ENCODE measurements around the gene TAL1. TPM values are rescaled to one million over a fixed set of nuclear protein-coding genes. Genes with fewer than 3 reads are reported as not detected.
A peak's percentile ranks its signal among the peaks of the same experiment; 100 is the strongest.
"Not testable (repeated sequence)": the region's sequence is repeated elsewhere in the genome, so short reads cannot be mapped to it uniquely, and the experiment has no call there.

Gene TAL1
- total RNA-seq, 2 donors from 2014 or later = not detected

DNA sequence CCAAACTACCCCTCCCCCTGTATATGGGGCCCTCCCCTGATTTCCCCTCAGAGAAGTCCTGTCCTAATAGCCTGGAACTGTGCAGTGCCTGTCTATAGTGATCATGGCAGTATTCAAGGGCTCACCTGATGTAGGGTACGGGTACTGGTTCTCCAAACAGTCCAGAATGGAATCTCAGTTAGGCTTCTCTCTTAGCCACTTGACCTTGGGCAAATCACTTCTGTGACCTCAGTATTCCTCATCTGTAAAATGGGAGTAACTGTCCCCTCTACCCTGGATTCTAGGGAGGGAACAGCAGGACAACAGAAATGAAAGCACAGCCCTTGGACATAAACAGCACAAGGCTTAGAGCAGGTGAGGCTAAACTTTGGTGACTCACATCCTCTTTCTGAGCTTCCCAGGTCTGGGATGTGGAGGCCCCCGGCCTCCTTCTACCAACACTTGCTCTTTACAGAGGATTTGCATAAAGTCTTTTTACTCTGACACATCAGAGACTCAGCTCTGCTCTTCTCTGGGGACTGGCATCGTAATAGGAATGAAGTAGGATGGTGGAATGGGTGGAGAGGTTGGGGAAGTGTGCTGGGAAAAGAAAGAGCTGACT lies 22.2 kb downstream of the TAL1 start:
- no peaks in the 10 kb centered on the region for H3K9me3 Mint-ChIP-seq
- H3K27me3 Mint-ChIP-seq = peaks cover 22% of the 10 kb centered on the region
- H3K27ac Mint-ChIP-seq = no peak overlapping the region
- H3K4me1 Mint-ChIP-seq = no peaks in the 10 kb centered on the region
- H3K36me3 Mint-ChIP-seq (ENCODE audit: low read depth) = no peaks in the 10 kb centered on the region
- ATAC-seq (replicated peaks) = peak; percentile 49
- no peak overlapping the region for H3K4me3 Mint-ChIP-seq

DNA sequence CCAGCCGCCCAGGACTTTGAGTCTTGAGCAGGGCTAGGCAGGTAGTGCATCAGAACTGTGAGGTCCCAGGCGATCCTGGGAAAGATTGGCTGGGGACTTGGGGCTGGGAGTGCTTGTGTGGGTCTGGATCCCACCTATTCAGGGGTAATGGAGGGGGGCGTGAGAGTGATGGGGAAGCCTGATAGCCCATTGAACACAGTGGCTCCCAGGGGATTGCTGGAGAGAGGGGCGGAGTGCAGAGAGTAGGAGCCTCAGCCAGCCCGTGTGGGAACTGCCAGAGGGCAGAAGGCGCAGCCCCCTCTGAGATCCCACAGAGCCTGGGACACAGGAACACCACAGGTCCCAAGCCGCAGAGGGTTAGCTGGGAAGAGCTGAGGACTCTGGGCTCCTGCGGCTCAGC lies 22.9 kb downstream of the TAL1 start:
- H3K27me3 Mint-ChIP-seq = peaks cover 29% of the 10 kb centered on the region
- H3K4me1 Mint-ChIP-seq = no peaks in the 10 kb centered on the region
- H3K27ac Mint-ChIP-seq = no peak overlapping the region
- ATAC-seq (replicated peaks) = no peak
- H3K4me3 Mint-ChIP-seq = no peak overlapping the region
- H3K36me3 Mint-ChIP-seq (ENCODE audit: low read depth) = no peaks in the 10 kb centered on the region
- H3K9me3 Mint-ChIP-seq = no peaks in the 10 kb centered on the region

DNA sequence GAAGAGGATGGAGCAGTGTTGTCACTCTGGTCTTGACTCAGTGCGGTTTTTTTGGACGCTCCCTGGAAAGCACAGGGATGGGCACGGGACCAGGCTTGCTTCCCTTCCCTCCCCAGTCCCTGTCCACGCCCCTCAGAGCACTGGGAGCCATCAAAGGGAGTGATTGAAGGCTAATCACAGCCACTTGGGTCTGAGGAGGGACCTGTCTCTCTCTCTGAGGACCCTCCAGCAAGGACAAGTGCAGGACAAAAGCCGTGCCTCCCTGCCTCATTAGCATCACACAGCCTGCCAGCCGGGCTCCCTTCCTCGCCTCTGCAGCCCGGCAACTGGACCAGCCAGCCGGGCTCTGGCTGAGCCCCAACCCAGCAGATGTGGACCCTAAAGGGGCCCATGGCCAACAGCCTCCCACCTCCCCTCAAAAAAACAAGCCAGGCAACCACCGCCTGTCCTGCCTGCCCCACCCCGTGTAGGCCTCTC lies 23.6 kb downstream of the TAL1 start:
- Mint-ChIP-seq H3K36me3 (ENCODE audit: low read depth) (no peaks in the 10 kb centered on the region), H3K4me3 (no peak overlapping the region), H3K9me3 (no peaks in the 10 kb centered on the region), H3K27ac (no peak overlapping the region), H3K27me3 (peaks cover 35% of the 10 kb centered on the region), H3K4me1 (no peaks in the 10 kb centered on the region)
- no peak for ATAC-seq (replicated peaks)

DNA sequence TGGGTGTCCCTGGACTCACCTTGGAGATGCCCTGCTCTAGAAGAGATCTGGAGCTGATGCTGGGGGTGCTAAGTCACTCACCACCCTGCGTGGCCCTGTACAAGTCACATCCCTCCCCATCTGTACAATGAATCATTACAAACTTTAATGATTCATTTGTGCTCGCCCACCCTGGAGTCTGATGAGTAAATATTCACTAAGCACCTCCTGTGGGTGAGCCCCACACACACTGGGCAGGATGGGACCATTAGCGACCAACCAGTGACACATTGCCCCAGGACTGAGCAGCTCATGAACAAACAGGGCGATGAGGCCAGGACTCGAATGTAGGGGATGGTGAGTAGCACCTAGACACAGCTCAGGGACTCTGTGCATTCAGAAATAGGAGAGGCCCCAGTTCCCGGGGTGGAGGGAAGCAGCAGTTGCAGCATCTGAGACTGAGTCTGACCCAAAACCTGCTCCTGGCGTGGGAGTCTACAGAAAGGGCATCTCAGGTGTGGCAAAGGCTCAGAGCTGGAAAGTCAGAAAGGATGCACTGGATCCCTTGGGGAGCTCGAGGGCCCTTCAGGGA lies 24.1 kb downstream of the TAL1 start:
- Mint-ChIP-seq H3K27ac (no peak overlapping the region), H3K36me3 (ENCODE audit: low read depth) (no peaks in the 10 kb centered on the region), H3K27me3 (peaks cover 35% of the 10 kb centered on the region), H3K4me3 (no peak overlapping the region), H3K4me1 (no peaks in the 10 kb centered on the region), H3K9me3 (no peaks in the 10 kb centered on the region)
- peak; percentile 85 for ATAC-seq (replicated peaks)

- no peaks in the 10 kb centered on the region for H3K4me1 Mint-ChIP-seq
Measured at GRCh38 chr1:47205918-47206317, 26.1 kb downstream of the TAL1 start.

GRCh38 chr1:47203504-47203903 lies 28.5 kb downstream of the TAL1 start:
- H3K4me3 Mint-ChIP-seq; H3K9me3 Mint-ChIP-seq; H3K36me3 Mint-ChIP-seq (ENCODE audit: low read depth); H3K4me1 Mint-ChIP-seq; ATAC-seq (replicated peaks); H3K27ac Mint-ChIP-seq: not testable (repeated sequence)
- peaks cover 33% of the 10 kb centered on the region for H3K27me3 Mint-ChIP-seq

More at GRCh38 chr1:47205918-47206317, 26.1 kb downstream of the TAL1 start:
- Mint-ChIP-seq H3K27ac (no peak overlapping the region), H3K4me3 (no peak overlapping the region), H3K27me3 (peaks cover 35% of the 10 kb centered on the region), H3K36me3 (ENCODE audit: low read depth) (no peaks in the 10 kb centered on the region), H3K9me3 (no peaks in the 10 kb centered on the region)
- ATAC-seq (replicated peaks) = no peak

DNA sequence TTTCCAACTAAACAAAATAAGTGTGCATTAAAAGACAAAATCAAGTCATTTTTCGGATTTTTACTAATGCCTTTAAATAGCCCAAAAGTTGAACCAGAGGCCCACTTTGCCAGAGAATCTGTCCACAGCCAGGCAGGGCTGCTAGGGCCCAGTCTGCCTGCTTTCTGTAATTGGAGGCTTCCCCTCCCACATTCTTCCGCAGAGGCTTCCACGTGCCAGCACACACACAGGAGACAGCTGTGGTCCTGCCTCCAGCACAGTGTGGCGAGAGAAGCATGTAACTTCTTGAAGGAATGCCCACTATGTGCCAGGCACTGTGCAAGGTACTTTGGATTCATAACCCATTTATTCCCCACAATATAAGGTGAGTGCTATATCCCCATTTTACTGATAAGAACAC lies 30.8 kb downstream of the TAL1 start:
- ATAC-seq (replicated peaks) = no peak
- Mint-ChIP-seq H3K27ac (no peak overlapping the region), H3K27me3 (peaks cover 38% of the 10 kb centered on the region), H3K9me3 (no peaks in the 10 kb centered on the region), H3K4me1 (no peaks in the 10 kb centered on the region), H3K36me3 (ENCODE audit: low read depth) (no peaks in the 10 kb centered on the region), H3K4me3 (no peak overlapping the region)

DNA sequence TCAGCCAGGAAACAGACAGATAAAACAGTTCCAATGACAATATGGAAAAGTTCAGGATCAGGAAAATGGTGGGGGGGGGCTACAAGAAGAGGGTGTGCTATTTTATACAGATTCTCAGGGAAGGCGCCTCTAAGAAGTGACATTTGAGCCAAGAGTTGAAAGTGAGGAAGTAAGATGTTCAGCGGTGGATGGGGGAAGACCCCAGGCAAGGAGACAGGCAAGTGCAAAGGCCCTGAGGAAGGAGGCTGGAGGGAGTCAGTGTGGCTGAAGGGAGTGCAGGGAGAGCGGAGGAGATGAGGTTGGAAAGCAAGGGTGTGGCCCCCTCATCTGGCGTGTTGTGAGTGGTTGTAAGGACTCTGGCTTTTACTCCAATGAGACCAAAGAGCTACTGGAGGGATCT lies 33.8 kb downstream of the TAL1 start:
- Mint-ChIP-seq H3K36me3 (ENCODE audit: low read depth) (no peaks in the 10 kb centered on the region), H3K27ac (no peak overlapping the region), H3K27me3 (peaks cover 21% of the 10 kb centered on the region), H3K4me3 (no peak overlapping the region), H3K4me1 (no peaks in the 10 kb centered on the region), H3K9me3 (no peaks in the 10 kb centered on the region)
- no peak for ATAC-seq (replicated peaks)

DNA sequence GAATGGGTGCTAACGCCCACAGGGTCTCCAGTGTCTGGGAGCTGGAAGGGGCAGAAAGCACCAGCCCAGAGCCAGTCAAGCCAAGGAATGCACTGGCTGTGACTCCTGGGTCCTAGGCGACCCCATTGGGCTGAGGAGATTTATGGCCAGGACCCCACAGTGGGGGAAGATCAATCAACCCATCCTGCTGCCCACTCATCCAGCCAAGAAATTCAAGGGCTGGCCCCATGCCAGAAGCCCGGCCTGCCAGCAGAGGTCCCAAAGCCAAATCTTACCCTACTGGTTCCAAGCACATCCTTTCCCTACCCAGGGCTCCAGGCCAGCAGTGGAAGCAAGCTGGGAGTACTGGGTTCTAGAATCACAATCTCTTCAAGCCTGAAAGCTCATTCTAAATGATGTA lies 35.4 kb downstream of the TAL1 start:
- no peak overlapping the region for H3K27ac Mint-ChIP-seq

DNA sequence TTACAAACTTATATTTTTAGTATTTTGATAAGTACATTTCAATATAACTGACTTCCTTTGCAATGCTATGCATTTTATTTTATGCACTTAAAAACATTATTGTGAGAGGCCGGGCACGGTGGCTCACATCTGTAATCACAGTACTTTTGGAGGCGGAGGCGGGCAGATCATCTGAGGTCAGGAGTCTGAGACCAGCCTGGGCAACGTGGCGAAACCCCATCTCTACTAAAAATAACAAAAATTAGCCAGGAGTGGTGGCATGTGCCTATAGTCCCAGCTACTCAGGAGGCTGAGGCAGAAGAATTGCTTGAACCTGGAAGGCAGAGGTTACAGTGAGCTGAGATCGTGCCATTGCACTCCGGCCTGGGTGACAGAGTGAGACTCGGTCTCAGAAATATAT lies 36.0 kb downstream of the TAL1 start:
- ATAC-seq (replicated peaks); H3K27ac Mint-ChIP-seq; H3K4me3 Mint-ChIP-seq; H3K4me1 Mint-ChIP-seq; H3K36me3 Mint-ChIP-seq (ENCODE audit: low read depth); H3K9me3 Mint-ChIP-seq: not testable (repeated sequence)
- H3K27me3 Mint-ChIP-seq = peaks cover 25% of the 10 kb centered on the region

More for the DNA sequence above, 35.4 kb downstream of the TAL1 start:
- Mint-ChIP-seq H3K4me3 (no peak overlapping the region), H3K36me3 (ENCODE audit: low read depth) (no peaks in the 10 kb centered on the region), H3K4me1 (no peaks in the 10 kb centered on the region), H3K27me3 (peaks cover 25% of the 10 kb centered on the region), H3K9me3 (no peaks in the 10 kb centered on the region)
- ATAC-seq (replicated peaks) = no peak

DNA sequence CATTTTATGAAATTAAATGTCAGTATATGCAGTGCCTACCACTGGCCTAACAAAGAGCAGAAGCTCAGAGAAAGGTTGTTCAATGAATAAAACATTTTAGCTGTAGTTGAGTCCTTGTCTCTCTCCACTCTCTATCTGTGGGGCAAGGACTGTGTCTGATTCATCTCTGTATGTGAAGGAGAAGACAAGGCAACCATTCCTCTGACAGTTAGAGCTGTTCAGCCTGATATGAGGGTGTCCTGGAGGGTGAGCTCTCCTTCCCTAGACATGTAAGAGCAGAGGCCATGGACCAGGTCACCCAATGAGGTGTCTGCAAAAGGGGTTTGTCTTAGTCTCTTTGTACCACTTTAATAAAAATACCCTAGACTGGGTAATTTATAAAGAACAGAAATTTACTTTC lies 37.7 kb downstream of the TAL1 start:
- ATAC-seq (replicated peaks) = no peak
- no peaks in the 10 kb centered on the region for H3K9me3 Mint-ChIP-seq
- peaks cover 24% of the 10 kb centered on the region for H3K27me3 Mint-ChIP-seq
- no peaks in the 10 kb centered on the region for H3K36me3 Mint-ChIP-seq (ENCODE audit: low read depth)
- H3K4me3 Mint-ChIP-seq = no peak overlapping the region
- H3K4me1 Mint-ChIP-seq = no peaks in the 10 kb centered on the region
- H3K27ac Mint-ChIP-seq = no peak overlapping the region

- H3K4me1 Mint-ChIP-seq; H3K27ac Mint-ChIP-seq; ATAC-seq (replicated peaks); H3K9me3 Mint-ChIP-seq; H3K36me3 Mint-ChIP-seq (ENCODE audit: low read depth); H3K4me3 Mint-ChIP-seq: not testable (repeated sequence)
- H3K27me3 Mint-ChIP-seq = peaks cover 16% of the 10 kb centered on the region
Measured at GRCh38 chr1:47193496-47193895, 38.5 kb downstream of the TAL1 start.

- H3K4me3 Mint-ChIP-seq = no peak overlapping the region
- H3K4me1 Mint-ChIP-seq = no peaks in the 10 kb centered on the region
- no peaks in the 10 kb centered on the region for H3K9me3 Mint-ChIP-seq
- ATAC-seq (replicated peaks) = peak; percentile 63
- H3K27ac Mint-ChIP-seq = no peak overlapping the region
- no peaks in the 10 kb centered on the region for H3K36me3 Mint-ChIP-seq (ENCODE audit: low read depth)
- H3K27me3 Mint-ChIP-seq = peaks cover 9% of the 10 kb centered on the region
Measured at GRCh38 chr1:47192458-47193384, 39.3 kb downstream of the TAL1 start.

DNA sequence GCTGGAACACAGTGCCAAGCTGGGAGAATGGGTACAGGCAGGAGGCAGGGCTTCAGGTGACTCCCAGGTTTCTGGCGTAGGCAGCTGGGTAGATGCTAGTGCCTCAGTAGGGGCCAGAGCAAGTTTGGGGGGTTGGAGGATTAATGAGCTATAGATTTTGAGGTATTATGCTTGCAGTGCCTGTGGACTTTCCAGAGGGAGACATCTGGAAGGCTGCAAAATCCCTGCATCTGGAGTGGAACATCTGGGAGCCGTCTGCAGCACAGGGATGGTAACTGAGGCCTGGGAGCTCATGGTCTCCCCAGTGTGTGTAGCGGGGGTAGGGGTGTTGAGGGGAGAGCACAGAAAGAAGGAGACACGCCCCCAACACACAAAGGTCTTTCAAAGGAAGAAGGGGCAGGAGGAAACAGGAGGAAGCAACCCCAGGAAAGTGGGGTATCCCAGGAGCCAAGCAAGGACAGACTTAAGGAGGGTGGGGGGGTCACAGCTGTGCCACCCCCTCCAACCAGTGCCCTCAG lies 40.0 kb downstream of the TAL1 start:
- Mint-ChIP-seq H3K9me3 (no peaks in the 10 kb centered on the region), H3K27me3 (peaks cover 7% of the 10 kb centered on the region), H3K36me3 (ENCODE audit: low read depth) (no peaks in the 10 kb centered on the region), H3K4me3 (no peak overlapping the region), H3K4me1 (no peaks in the 10 kb centered on the region), H3K27ac (no peak overlapping the region)
- ATAC-seq (replicated peaks) = no peak

- ATAC-seq (replicated peaks) = no peak
- Mint-ChIP-seq H3K36me3 (ENCODE audit: low read depth) (no peaks in the 10 kb centered on the region), H3K27ac (no peak overlapping the region), H3K4me1 (no peaks in the 10 kb centered on the region), H3K9me3 (no peaks in the 10 kb centered on the region), H3K27me3 (peaks cover 7% of the 10 kb centered on the region), H3K4me3 (no peak overlapping the region)
Measured at GRCh38 chr1:47190857-47191256, 41.2 kb downstream of the TAL1 start.
